HG03469 (cell line): ENCODE data around the gene NBL1.

Experiments
- ATAC-seq: cut with Tn5 transposase; IDR thresholded peaks from one replicate; pipeline ENCODE4 v1.9.1; 2021; ENCODE audit warnings: mild to moderate bottlenecking, moderate library complexity, moderate number of reproducible peaks; ENCODE audit not compliant: unreplicated experiment

NBL1 gene, protein sequence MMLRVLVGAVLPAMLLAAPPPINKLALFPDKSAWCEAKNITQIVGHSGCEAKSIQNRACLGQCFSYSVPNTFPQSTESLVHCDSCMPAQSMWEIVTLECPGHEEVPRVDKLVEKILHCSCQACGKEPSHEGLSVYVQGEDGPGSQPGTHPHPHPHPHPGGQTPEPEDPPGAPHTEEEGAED

DNA sequence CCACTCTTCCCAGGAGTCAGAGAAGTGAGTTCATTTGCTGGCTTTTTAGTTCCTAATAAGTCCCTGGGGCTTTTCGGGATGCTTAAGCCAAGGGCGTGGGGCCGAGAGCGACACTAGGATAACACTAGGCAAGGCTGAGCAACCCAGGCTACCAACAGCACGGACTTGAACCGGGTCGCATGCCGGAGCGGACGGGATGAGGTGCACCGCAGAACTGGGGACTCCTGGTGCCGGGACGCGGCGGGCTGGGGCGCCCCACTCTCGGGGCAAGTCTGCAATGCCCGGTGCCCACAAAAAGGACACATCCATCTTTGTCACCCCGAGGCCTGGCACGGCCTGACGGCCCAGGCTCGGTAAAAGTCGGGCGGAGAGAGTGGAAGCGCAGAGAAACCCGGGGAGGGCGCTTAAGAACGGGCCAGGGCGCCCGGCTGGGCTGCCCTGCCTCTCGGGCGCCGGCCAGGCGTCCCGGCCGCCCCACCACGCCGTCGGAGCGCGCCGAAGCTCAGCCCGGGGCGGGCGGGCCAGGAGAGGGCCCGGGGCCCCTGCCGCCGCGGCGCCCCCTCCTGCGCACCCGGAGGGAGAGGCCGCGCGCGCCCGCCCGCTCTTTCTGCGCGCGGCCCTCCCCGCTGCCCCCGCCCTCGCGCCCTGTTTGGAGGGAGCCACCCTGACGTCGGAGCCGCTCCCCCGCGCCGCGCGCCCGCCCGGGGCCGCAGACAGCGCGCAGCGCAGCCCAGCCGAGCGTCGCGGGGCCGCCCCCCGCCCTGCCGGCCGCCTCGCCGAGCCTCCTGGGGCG lies at the start of gene NBL1:
Gene NBL1 (plus strand): TSS at position 710 of the 793 bp plus-strand sequence. CDS start 10,720 bp downstream, outside the sequence.
- ATAC-seq = no peak

- ATAC-seq = no peak
Measured at GRCh38 chr1:19596065-19596713, 47.9 kb upstream of the NBL1 start.

GRCh38 chr1:19596714-19597495 lies 47.2 kb upstream of the NBL1 start:
- peak; percentile 60 for ATAC-seq

DNA sequence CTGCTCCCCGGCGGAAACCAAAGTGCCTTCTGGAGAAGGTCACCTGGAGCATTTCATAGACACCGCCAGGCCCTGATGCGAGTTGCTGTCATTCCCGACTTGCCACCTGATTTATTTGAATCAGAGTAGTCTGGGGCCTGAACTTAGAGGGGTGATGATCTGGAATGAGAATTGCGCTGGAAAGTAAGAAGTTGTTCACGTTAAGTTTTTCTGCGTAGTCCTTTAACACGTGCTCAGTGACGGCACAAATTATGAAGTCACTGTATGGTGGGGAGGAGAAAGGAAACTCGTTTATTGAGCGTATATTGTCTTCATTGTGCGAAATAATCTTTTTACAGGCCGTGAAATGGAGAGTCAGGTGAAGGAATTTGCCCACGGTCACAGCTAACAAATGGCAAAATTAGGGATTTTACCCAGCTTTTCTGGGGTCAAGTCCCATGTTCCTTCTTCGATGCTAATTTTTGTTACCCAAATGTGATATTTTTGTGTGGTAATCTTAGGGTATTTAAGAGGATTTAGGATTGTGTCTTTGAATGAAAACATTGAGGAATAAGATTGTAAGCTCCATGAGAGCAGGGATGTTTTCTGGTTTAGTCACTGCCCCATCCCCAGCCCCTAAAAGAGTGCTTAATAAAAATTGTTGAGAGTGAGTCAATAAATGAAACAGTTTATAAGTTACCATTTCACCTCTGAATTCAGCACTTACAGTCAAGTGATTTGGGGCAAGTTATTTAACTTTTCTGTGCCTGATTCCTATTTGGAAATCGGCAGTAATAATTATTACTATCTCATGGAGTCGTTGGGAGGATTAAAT lies 46.4 kb upstream of the NBL1 start:
- no peak for ATAC-seq

- ATAC-seq = no peak
Measured at GRCh38 chr1:19599810-19600209, 44.3 kb upstream of the NBL1 start.

GRCh38 chr1:19602486-19602885 lies 41.6 kb upstream of the NBL1 start:
- ATAC-seq = no peak

DNA sequence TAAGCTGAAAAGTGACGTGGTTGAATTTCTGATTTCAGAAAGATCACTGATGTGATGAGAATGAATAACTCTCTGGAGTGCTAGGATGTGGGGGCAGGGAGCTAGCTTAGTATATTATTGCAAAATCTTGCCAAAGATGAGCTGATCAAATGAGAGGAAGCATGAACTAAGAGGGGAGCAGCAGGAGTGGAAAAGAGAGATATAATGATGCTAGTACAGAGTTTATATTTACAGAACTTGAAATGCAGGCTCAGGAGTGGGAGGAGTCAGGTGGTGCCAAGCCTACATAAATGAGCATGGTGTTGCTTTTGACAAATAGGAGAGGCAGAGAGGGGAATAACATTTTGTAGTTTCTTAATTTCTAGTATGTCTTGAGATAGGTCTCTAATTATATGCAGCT lies 38.1 kb upstream of the NBL1 start:
- no peak for ATAC-seq

DNA sequence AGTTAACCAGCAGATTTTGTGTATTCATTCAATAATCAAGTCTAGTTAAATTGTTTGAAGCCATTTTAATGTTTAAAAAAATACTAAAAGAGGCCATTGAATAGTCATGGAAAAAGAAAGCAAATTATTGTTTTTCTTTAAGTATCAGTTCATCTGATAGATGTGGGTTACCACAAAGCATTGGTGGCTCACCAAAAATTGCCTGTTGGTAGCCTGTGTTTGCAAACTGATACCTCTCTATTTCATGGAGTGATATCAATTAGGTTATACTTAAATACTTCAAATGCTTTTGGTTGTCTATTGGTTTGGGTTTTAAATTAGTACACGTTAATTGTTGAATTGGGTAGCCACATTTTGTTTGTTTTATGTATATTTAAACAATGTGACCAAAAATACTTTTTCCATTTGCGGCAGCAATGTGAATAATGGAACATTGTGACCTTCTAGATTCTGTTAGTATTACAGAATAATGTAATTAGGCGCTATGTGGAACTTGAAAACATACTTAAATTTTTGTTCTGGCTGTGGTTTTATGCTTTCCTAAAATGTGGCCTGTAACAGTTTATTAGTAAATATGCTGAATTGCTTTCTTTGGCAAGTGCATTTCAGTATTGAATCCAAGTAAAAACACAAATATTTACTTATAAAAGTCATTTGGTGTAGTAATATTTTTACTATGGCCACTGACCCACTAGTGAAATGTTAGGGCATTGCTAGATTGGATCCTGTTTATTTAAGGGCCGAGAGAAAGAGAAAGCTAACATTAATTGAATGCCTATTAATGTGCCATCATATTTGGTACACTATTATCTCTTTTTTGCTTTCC lies 37.1 kb upstream of the NBL1 start:
- no peak for ATAC-seq

DNA sequence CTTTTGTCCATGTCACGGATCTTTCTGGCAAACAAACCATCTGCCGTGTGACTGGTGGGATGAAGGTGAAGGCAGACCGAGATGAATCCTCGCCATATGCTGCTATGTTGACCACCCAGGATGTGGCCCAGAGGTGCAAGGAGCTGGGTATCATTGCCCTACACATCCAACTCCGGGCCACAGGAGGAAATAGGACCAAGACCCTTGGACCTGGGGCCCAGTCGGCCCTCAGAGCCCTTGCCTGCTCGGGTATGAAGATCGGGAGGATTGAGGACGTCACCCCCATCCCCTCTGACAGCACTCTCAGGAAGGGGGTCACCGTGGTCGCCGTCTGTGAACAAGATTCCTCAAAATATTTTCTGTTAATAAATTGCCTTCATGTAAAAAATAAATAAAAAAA lies 35.9 kb upstream of the NBL1 start:
- ATAC-seq = no peak

DNA sequence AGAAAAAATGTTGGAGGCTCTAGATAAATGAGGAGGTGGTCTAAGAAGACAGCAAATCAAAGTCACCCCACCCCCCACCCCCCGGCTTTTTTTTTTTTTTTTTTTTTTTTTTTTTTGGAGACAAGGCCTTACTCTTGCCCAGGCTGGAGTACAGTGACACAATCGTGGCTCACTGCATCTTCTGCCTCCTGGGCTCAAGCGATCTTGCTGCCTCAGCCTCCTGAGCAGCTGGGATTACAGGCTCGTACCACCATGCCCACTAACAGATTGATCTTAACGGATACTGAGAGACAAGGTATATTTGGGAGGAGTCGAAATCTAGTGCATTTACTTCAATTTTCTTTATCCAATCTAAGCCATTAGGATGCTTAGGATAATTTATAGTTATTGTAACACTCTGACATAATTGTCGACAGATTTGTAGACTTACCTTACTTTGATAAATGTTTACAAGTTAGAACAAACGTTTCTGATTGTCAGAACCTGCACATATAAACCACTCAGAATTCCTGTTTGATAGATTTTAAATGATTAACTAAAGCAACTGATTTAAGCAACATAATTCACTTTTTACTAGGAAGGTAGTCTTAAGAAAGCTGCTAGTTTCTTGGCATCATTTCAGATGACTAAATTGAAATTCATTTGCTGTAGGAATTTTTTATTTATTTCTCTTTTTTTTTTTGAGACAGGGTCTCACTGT lies 33.7 kb upstream of the NBL1 start:
- no peak for ATAC-seq

GRCh38 chr1:19612530-19612929 lies 31.6 kb upstream of the NBL1 start:
- no peak for ATAC-seq

DNA sequence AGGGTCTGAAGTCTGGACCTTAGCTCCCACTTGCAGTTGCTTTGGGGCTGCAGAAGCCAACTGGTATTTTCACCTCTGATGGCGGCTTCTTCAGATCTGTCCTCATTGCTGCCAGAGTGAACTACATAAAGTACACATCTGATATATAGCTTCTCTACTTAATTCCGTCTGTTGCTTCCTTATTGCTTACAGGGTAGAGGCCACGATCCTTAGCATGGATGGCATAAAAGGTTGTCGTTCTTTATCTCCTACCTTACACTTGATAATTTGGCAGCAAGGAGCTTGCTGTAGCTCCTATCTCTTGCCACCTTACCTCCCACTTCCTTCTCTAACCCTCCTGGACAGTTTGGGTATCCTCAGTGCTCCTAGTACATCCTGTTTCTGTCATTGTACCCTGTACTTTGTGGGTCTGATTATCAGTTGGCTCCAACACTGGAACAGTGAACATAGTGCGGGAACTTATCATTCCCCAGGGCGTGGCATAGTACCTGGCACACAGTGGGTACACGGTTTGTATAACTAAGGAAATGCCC lies 30.9 kb upstream of the NBL1 start:
- ATAC-seq = no peak

DNA sequence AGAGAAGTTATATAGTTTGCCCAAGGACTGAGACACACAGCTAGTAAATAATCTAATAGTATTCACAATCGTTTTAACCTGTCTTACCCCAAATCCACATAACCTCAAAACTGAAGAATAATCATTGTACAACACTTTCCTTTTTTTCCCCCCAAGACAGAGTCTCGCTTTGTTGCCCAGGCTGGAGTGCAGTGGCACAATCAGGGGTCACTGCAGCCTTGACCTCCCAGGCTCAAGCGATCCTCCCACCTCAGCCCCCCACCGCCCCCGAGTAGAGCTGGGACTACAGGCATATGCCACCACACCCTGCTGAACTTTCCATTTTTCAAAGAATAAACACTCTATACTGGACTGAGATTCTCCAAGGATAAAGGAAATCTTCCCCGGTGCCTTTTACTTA lies 28.7 kb upstream of the NBL1 start:
- ATAC-seq = no peak

- no peak for ATAC-seq
Measured at GRCh38 chr1:19616489-19616888, 27.6 kb upstream of the NBL1 start.

DNA sequence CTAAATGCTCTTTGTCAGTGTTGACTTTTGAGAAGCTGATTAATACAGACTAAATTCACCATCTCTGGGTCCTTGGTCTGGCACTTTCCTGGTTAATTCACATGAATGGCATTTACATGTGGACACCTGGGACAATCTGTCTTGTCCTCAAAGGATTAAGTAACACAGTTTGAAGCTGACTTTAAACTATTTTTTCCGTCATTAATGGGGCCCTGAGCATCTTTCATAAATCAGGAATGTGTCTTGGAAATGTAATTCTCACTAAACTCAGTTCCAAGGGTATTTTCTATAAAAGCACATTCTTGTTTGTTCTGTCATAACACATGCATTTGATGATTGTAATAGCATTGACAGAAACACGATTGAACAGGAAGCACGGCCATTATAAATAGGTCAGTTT lies 26.7 kb upstream of the NBL1 start:
- ATAC-seq = no peak

DNA sequence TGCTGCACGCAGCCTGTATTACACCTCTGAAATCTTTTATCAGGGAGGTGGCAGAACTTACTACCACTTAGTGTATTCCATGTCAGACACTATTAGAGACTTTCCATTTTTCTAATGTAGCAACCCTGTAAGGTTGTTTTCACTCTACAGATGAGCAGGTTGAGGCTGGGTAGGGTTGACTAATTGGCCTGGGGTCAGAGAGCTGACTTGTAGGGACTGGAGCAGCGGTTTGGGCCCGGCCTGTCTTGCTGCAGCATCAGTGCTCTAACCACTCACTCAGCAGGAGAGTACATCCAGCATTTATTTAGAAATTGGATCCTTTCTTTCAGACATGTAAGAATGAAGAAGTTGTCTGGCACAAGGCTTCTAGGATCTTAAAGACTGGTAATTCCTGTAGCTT lies 25.7 kb upstream of the NBL1 start:
- no peak for ATAC-seq

GRCh38 chr1:19619697-19620384 lies 24.3 kb upstream of the NBL1 start:
- ATAC-seq = no peak

DNA sequence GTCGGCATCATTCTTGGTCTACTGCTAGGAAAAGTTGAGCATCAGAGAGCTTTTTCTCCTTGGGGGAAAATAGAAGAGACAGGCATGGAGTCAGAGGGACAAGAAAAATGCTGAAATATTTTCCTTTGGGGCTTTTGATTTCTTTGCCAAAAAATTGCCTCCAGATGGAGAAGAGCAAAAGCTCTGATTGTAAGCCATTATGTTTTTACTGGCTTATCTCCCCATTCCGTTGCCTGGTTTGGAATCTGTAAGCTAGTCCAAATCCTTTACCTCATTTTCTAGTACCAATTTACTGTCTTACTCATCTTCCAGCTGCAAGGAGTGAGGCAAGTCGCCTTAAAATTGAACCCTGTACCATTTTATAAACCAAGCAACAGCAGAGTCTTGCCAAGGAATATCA lies 23.3 kb upstream of the NBL1 start:
- ATAC-seq = no peak
